PFSK-1 (cell line): ENCODE results near the gene TMEM52.

Source experiments
- FOXP2 ChIP-seq: optimal IDR thresholded peaks from 2 replicates; pipeline ENCODE3; 2011; ENCODE audit warnings: borderline replicate concordance, control low read depth, inconsistent platforms; ENCODE audit not compliant: insufficient read depth; ENCODE audit errors: extremely low read length, extremely low read depth
- POLR2AphosphoS5 ChIP-seq: IDR thresholded peaks from 2 replicates; pipeline ENCODE4 v1.6.1; 2012; ENCODE audit warnings: low read depth, mild to moderate bottlenecking, control low read depth, low read length, moderate library complexity
- REST ChIP-seq, 2 experiments: IDR thresholded peaks; 2 replicates each; pipeline versions ENCODE4 v1.6.1 to v1.8.0; 2011 to 2012; ENCODE audit warnings: low read depth in 2 of 2, low read length in 2 of 2, control low read depth in 1 of 2, inconsistent platforms in 1 of 2, mild to moderate bottlenecking in 1 of 2, moderate library complexity in 1 of 2; ENCODE audit not compliant: insufficient read depth in 1 of 2
- SIN3A ChIP-seq: IDR thresholded peaks from 2 replicates; pipeline ENCODE4 v1.6.1; 2012; ENCODE audit warnings: mild to moderate bottlenecking, low read length, moderate library complexity, borderline replicate concordance; ENCODE audit not compliant: insufficient read depth
- TAF1 ChIP-seq: IDR thresholded peaks from 2 replicates; pipeline ENCODE4 v1.6.1; 2012; ENCODE audit warnings: low read length, control low read depth, borderline replicate concordance; ENCODE audit not compliant: insufficient read depth

Gene TMEM52

GRCh38 chr1:1964811-1965210 is 45.7 kb upstream of the TMEM52 start:
- TF ChIP-seq FOXP2: no peak
- no peak for TF ChIP-seq REST (IDR thresholded peaks at IDR 0.05; ENCODE audit: insufficient read depth in 1 of 2, low read depth in 2 of 2, low read length in 2 of 2)
- TF ChIP-seq SIN3A: no peak

- TF ChIP-seq FOXP2: no peak
- TF ChIP-seq TAF1: no peak
- no peak for TF ChIP-seq REST (IDR thresholded peaks at IDR 0.05; ENCODE audit: insufficient read depth in 1 of 2, low read depth in 2 of 2, low read length in 2 of 2)
- no peak for TF ChIP-seq SIN3A
- TF ChIP-seq POLR2AphosphoS5: no peak
These were observed 44.5 kb upstream of the TMEM52 start for GRCh38 chr1:1963570-1963969.

- TF ChIP-seq POLR2AphosphoS5 (no peak), SIN3A (no peak), FOXP2 (no peak), TAF1 (no peak), REST (IDR thresholded peaks at IDR 0.05; ENCODE audit: insufficient read depth in 1 of 2, low read depth in 2 of 2, low read length in 2 of 2) (no peak)
These were observed 43.7 kb upstream of the TMEM52 start for GRCh38 chr1:1962752-1963151.

- no peak for TF ChIP-seq REST (IDR thresholded peaks at IDR 0.05; ENCODE audit: insufficient read depth in 1 of 2, low read depth in 2 of 2, low read length in 2 of 2)
- TF ChIP-seq FOXP2: no peak
- no peak for TF ChIP-seq SIN3A
- TF ChIP-seq POLR2AphosphoS5: no peak
- TF ChIP-seq TAF1: no peak
These were observed 41.6 kb upstream of the TMEM52 start for GRCh38 chr1:1960480-1961196.

GRCh38 chr1:1959840-1960479 is 40.9 kb upstream of the TMEM52 start:
- TF ChIP-seq TAF1 (no peak), FOXP2 (no peak), SIN3A (no peak), REST (IDR thresholded peaks at IDR 0.05; ENCODE audit: insufficient read depth in 1 of 2, low read depth in 2 of 2, low read length in 2 of 2) (no peak), POLR2AphosphoS5 (no peak)
